HEK293 (cell line): Measurements from ENCODE around the gene SCAMP5.

Source experiments
- CTCF ChIP-seq: fragments of 450-650 bp; formaldehyde crosslinking; IDR thresholded peaks from 2 replicates; pipeline ENCODE4 v1.5.1; 2016; ENCODE audit warnings: missing biosample characterization, missing genetic modification characterization
- ZNF274 ChIP-seq, 2 experiments: fragments of 200-500 bp in 1 of 2; fragments of 450-650 bp in 1 of 2; sonication (Bioruptor generic) in 1 of 2; formaldehyde crosslinking in 1 of 2; IDR thresholded peaks; 2 replicates each; pipeline versions ENCODE4 v1.5.1 to v1.6.1; 2014 to 2016; ENCODE audit warnings: borderline replicate concordance in 1 of 2, inconsistent platforms in 1 of 2, low read length in 1 of 2, missing biosample characterization in 1 of 2, missing genetic modification characterization in 1 of 2
- TF ChIP-seq, protein P1 (sequence below): fragments of 450-650 bp; formaldehyde crosslinking; IDR thresholded peaks from 2 replicates; pipeline ENCODE4 v1.5.1; 2016; ENCODE audit warnings: missing biosample characterization, missing genetic modification characterization

GRCh38 chr15:74956648-74957475, 38.5 kb upstream of the SCAMP5 start, which contains the start of gene RPP25:
- no peak for TF ChIP-seq ZNF274 (IDR thresholded peaks at IDR 0.05; ENCODE audit: low read length)
- TF ChIP-seq ZNF274 (tag by site-specific recombination; IDR thresholded peaks at IDR 0.05; ENCODE audit: borderline replicate concordance), result no peak
- TF ChIP-seq, protein P1, sequence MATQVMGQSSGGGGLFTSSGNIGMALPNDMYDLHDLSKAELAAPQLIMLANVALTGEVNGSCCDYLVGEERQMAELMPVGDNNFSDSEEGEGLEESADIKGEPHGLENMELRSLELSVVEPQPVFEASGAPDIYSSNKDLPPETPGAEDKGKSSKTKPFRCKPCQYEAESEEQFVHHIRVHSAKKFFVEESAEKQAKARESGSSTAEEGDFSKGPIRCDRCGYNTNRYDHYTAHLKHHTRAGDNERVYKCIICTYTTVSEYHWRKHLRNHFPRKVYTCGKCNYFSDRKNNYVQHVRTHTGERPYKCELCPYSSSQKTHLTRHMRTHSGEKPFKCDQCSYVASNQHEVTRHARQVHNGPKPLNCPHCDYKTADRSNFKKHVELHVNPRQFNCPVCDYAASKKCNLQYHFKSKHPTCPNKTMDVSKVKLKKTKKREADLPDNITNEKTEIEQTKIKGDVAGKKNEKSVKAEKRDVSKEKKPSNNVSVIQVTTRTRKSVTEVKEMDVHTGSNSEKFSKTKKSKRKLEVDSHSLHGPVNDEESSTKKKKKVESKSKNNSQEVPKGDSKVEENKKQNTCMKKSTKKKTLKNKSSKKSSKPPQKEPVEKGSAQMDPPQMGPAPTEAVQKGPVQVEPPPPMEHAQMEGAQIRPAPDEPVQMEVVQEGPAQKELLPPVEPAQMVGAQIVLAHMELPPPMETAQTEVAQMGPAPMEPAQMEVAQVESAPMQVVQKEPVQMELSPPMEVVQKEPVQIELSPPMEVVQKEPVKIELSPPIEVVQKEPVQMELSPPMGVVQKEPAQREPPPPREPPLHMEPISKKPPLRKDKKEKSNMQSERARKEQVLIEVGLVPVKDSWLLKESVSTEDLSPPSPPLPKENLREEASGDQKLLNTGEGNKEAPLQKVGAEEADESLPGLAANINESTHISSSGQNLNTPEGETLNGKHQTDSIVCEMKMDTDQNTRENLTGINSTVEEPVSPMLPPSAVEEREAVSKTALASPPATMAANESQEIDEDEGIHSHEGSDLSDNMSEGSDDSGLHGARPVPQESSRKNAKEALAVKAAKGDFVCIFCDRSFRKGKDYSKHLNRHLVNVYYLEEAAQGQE (tag by site-specific recombination), result no peak
- TF ChIP-seq CTCF (tag by site-specific recombination), result no peak
